Left renal cortex interstitium (tissue), 4 donors: Measurements from ENCODE around the gene DACH2. TPM values are rescaled to one million over a fixed set of nuclear protein-coding genes. Genes with fewer than 3 reads are reported as not detected.
"Not testable (repeated sequence)": the region's sequence is repeated elsewhere in the genome, so short reads cannot be mapped to it uniquely, and the experiment has no call there.

Source experiments
- DNase-seq, 4 donors: peaks; one replicate each; pipeline ENCODE4 v3.0.0-alpha.2; 2013; ENCODE audit warnings: low read depth in 4 of 4, low spot score in 2 of 4, missing footprints in 1 of 4
- polyA plus RNA-seq, 4 donors: library from polyadenylated mRNA; unstranded; fragments of 120-200 nt; gene quantifications; one replicate each; pipeline ENCODE4 v1.2.1, GENCODE V29; 2013; ENCODE audit not compliant: insufficient read length in 4 of 4

The DACH2 gene
- polyA plus RNA-seq, result 10 to 100 TPM; 21.2 to 36.0 (median 27.0) TPM

DNA sequence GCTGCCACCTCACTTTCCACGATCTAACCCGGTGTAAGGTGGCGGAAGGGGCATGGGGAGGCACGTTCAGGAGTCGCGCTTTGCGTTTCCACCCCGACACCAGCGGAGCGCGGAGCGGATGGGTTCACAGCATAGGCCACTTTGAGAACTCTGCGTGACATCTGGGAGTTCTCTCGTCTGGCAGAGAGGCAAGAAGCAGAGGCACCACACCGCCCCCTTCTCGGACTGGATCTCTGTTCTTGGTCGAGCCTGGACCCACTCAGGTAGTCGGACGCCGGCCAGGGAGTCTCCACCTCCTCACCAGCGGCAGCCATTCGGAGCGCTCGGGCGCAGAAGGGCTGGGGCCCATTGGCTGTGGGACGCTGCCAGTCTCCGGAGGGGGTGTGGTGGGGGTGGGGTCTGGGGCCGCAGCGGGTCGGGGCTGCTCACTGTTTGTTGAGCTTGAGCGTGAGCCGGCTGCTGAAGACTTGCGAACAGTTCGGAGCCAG lies at the start of gene DACH2:
DACH2 (plus strand) TSS at position 428 of the 488 bp plus-strand sequence.
- DNase-seq, result peak; percentile 41 to 56 (median 48)

DNA sequence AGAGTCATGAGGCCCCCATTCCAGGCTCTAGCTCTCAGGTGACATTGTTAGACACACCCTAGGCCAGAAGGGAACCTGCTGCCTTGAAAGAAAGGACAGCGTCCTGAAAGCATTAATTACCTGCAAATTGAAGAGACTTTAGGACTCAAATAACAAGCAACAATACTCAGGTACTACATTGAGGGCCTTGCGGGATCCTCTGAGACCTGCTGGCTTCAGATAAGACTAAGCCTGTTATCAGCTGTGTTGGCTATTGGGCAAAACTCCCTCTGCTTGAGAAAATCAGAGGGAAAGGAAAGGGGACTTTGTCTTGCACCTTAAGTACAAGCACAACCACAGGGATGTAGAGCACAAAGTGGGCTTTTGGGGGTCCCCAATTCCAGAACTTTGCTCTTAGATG lies 45.9 kb upstream of the DACH2 start:
- no peak for DNase-seq

DNA sequence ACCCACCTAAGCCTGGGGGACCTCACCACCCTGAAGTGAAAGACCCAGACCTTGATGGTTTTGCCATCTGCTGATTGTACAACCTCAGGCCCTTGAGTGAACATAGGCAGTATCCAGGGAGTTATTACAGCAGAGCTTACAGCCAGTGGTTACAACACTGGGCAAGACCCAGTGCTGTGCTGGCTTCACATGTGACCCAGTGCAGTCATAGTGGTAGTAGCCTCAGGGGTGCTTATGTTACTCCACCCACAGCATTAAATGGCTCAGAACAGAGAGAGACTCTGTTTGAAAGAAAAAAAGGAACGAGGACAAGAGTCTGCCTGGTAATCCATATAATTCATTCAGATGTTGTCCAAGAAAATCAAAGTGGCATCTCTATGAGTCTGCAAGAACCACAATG lies 45.2 kb upstream of the DACH2 start:
- no peak for DNase-seq

DNA sequence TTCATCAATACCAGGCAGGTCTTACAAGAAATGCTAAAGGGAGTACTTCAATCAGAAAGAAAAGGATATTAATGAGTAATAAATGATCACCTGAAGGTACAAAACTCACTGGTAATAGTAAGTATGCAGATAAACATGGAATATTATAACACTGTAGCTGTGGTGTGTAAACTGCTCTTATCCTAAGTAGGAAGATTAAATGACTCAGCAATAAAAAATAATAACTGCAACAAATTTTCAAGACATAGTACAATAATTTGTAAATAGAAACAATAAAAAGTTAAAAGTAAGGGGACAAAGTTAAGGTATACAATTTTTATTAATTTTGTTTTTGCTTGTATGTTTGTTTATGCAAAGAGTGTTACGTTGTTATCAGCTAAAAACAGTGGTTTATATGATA lies 43.7 kb upstream of the DACH2 start:
- no peak for DNase-seq

DNA sequence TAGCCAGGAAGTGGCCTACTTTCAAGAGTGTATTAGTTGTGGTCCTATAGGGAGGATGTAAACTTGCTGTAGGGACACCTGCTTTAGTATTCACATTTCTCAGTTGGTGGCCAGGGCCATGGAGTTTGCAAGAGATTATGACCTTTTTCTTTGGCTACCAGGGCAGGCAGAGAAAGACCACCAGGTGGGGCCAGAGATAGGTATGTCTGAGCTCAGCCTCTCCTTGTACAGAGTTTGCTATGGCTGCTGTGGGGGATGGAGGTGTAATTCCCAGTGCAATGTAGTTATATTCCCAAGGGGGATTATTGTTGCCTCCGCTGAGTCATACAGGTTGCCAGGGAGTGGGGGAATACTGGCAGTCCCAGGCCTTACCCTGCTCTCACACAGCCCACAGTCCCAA lies 26.3 kb upstream of the DACH2 start:
- no peak for DNase-seq

DNA sequence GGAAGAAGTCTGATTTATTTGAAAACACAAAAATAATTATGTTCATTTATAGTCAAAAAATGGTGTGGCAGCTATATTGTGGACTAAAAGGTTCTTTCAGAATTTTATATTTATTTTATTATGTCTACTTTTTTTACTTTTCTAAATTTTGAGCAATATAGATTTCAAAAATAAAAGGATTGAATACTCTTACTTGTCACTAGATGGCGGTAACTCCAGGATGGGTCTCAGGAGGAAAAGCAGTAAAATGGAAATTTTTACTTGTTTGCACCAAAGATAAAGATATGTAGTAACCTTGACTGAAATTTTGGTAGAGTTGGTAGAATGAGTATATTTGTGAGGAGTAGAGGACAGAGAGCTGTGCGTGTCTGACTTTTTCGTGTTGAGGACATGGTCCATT lies 14.5 kb upstream of the DACH2 start:
- no peak for DNase-seq

DNA sequence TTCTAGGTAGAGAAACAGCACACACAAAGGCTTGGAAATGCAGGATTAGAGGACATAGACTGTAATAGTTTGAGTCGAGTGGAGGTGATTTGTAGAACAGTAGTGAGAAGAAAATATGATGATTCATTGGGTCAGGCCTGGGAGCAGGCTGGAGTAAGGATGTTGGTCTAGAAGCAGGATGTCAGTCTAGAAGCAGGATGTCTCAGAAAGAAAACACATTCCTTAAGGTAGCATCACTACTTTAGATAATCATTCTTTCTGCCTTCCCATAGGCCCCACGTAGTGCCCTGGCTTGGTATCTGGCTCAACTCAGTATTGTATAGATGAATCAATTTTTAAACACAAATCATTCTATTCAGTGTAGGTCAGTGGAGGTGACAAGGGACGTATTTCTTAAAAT lies 11.2 kb upstream of the DACH2 start:
- DNase-seq, result no peak

DNA sequence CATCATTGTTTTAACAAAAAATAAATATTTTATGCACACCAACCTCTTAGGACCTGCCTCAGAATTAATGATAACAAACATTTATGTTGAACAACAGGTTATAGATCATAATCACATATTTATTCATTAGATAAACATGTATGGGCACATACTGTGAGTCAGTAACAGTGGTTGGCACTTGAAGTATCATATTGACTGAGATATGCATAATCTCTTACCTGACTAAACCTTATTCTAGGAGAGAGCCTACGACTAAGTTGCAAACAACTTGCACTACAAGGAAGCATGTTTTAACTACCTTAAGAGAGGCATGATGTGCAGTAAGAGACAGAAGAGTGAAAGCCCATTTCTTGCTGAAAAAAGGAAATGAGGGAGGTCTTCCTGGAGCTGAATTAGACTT lies 6.5 kb upstream of the DACH2 start:
- DNase-seq, result no peak

DNA sequence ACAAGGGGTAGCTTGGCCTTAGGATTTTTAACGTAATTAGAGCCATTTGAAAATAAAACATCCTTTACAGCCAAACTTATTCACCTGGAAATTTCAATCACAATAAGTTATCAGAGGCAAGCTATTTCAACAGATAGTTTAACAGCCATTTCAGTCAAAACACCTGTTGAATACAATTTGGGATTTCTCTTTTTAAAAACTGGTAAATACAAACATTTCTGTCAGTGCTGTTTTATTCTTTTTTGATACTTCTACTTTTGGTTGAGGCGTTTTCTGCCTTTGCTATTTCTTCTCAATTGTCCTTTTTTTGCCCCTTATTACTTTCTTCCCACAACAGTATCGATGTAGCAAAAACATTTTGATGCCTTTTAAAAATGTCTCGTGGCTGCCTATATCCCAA lies 2.1 kb upstream of the DACH2 start:
- DNase-seq, result no peak

DNA sequence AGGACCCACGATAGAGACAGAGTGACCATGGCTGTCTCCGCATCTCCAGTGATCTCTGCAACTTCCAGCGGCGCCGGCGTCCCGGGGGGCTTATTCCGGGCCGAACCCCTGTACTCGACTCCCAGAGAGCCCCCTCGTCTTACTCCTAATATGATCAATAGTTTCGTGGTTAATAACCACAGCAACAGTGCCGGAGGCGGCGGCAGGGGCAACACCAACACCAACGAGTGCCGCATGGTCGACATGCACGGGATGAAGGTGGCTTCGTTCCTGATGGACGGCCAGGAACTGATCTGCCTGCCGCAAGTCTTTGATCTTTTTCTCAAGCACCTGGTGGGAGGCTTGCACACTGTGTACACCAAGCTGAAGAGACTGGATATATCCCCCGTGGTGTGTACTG lies 343 bp downstream of the DACH2 start:
- no peak for DNase-seq

DNA sequence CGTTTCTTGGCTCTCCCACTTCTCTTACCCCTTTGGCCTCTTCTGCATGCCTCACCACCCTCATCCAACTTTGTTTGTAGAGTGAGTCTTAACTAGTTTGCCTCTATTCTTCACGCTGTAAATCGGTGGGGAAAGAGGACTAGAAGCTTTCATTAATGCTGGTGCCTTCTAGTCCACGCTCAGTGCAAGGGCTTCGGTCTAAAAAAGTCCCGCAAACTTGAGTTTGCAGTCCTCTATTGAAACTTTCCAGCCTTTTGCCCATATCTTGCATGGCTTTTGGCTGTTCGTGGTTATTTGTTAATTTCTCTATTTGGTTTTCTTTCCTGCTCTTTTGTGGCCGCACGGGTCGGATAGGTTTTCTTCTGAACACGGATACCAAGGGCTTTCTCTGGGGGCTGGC lies 868 bp downstream of the DACH2 start:
- peak in 1 of 4 donors; percentile 9 for DNase-seq

DNA sequence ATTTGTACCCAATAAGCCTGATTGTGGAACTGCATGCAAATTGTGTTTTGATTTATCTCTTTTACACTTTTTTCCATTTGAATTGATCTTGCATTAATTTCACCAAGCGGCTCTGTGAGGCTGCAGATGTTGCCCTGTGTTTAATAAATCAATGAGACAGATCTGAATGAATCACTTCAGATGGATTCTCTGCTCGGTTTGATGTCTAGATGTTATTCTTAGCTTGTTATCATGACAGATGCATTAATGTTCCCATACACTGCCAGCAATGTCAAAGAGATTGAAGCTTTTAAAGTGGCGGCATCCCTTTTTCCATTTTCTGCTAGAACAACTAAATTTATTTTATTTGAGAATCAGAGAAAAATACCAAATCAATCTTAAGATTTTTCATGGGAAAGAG lies 6.3 kb downstream of the DACH2 start:
- no peak for DNase-seq

DNA sequence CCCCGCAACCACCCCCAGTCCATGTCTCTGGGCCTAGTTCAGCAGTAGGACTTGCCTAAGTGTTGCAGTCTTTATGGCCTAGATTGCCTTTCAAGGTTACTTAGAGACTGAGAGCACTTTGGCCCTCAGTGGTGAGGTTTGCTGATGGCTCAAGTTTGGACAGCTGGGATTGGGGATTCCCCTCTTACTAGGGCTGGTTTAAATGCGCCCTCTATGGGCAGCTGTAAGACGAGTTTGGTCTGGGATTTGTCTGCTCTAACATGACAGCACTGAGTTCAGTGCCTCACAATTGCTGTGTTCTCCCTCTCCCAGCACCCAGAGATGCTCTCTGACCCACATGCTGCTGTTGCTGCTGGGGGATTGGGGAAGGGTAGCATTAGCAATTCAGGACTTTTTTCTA lies 23.1 kb downstream of the DACH2 start:
- no peak for DNase-seq

DNA sequence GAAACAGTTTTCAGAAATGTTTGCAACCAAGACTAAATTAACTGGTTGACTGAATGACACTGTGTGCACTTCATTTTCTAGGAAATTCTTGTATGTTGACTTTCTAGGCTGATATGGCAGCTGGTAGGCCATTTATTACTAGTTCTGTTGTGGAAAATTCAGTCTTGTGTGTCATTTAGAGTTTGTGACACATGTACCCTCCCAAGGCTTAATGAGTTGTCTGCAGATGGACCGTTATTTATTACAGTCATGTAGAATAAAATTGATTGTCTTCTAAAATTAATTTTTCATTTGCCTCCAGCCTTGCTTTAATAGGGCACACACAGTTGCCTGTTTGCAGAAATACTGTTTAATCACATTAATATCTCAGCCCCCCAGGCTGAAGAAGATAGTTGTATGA lies 30.7 kb downstream of the DACH2 start:
- DNase-seq, result no peak

DNA sequence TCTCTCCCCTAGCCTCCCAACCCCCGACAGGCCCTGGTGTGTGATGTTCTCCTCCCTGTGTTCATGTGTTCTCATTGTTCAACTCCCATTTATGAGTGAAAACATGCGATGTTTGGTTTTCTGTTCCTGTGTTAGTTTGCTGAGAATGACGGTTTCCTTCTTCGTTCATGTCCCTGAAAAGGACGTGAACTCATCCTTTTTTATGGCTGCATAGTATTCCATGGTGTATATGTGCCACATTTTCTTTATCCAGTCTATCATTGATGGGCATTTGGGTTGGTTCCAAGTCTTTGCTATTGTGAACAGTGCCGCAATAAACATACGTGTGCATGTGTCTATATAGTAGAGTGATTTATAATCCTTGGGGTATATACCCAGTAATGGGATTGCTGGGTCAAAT lies 33.1 kb downstream of the DACH2 start:
- DNase-seq, result not testable (repeated sequence)

DNA sequence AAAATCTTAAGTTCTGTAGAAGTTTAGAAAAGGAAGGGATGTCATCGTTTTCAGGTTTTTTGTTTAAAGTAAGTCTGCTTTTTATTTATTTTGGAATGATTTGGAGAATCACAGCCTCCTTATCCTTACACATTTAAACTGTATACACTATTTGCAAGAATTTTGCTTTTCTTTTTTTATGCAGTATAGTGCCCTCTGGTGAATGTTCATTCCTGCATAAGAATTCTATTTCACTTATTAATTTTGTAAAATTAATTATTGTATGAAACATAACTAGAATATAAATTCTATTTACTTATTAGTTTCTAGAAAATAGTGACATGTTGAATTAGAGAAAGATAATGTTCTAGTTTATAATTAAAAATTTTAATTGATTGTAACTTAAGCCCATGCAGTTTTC lies 44.6 kb downstream of the DACH2 start:
- DNase-seq, result no peak

DNA sequence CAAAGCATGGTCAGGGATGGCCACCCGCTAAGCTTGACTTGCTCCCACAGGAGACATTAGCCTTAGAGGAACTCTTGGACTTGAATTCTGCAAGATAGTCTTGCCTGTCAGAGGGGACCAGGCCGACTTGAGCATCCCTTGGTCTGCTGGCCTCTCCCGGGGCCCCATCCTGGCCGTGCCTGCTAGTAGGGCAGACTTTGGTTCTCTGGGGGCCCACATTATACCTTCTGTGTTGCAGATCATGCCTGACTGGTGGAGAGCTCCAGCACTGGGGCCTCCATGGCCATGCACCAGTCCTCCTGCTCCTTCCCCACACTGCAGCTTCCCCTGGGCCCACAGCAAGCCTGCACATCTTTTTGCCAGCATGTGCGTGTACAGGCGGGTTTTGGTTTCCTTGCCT lies 46.5 kb downstream of the DACH2 start:
- DNase-seq, result no peak

DNA sequence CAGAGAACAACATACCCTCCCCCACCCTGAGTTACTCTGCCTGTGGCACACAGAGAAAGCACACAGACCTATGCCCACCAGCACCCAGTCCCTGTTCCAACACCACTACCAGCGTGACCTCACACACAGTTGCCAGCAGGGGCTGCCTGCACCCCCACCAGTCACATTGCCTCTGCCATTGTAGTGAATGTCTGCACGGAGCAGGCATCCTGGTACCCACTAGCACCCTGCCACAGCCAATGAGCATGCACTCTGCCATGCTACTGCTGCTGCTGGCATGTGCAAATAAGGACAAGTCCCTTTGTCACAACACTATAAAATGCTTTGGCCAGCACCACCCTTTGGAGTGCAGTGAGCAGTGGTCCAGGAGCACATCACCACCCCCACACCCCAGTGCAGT lies 47.1 kb downstream of the DACH2 start:
- DNase-seq, result no peak

DNA sequence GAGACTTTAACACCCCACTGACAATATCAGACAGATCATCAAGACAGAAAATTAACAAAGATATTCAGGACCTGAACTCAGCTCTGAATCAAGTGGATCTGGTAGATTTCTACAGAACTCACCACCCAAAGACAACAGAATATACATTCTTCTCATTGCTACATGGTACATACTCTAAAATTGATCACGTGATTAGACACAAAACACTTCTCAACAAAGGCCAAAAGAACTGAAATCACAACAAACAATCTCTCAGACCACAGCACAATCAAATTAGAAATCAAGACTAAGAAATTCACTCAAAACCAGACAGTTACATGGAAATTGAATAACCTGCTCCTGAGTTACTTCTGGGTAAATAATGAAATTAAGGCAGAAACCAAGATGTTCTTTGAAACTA lies 49.6 kb downstream of the DACH2 start:
- no peak for DNase-seq

DNA sequence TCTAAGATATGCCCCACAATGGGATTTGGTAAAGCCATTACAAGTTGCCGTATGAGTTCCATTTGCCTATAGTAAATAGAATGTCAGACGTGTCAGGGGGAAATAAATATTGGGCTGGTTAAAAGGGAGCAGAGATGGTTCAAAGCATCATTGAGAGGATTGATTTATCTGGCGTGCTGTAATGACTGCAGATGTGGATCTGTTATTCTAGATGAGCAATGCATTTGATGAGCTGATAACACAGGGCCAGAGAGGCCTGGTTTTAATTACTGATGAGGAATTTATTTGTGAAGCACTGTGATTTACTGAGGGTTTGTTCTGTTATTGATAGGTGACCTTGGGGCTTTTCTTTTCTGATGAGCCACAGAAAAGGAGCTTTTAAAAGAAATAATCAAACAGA lies 62.5 kb downstream of the DACH2 start:
- no peak for DNase-seq

DNA sequence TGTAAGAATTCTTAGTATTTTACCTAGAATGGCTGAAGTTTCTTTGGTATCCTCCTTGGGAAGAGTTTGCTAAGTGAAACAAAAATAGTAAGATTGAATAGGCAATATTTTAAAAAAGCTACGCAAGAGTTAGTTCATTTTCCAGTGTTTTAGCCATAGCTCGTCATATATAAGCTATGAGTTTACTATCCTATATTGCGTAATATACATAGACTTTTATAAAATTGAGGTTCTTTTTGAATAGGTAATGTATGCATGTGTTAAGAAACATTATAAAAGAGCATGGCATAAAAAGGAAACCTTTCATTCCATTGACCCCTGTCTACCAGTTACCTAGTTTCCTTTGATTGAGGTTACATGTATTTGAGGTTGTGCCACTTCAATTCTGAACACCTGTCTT lies 67.0 kb downstream of the DACH2 start:
- DNase-seq, result no peak

DNA sequence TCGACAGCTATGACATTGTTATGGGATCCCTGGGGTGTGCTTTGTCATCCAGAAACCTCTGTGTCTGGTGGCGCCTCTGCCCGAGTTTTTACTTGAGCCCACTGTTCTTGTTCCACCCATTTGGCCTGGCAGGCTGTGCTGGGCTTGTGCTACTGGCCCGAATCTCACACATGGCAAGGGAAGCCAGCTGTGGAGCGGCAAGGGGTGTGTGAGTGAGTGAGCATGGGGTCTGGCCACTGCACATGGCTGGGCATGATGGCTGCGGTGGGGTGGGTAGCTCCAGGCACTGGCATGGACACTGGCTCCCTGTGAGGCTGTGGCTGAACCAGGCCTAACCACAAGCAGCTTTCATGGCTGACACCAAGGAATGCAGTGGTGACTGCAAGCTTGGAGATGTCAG lies 89.2 kb downstream of the DACH2 start:
- no peak for DNase-seq

DNA sequence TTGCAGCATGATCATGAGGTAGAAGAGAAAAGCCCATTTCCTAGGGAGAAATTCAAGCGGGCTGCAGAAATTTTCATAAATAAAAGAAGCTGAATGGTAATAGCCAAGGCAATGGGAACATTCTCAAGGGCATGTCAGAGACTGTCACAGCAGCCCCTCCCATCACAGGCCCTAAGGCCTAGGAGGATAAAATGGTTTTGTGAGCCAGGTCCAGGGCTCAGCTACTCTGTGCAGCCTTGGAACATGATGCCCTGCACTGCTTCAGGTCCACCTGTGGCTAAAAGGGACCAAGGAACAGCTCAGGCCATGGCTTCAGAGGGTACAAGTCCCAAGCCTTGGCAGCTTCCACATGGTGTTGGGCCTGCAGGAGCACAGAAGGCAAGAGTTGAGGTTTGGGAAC lies 93.3 kb downstream of the DACH2 start:
- DNase-seq, result no peak

DNA sequence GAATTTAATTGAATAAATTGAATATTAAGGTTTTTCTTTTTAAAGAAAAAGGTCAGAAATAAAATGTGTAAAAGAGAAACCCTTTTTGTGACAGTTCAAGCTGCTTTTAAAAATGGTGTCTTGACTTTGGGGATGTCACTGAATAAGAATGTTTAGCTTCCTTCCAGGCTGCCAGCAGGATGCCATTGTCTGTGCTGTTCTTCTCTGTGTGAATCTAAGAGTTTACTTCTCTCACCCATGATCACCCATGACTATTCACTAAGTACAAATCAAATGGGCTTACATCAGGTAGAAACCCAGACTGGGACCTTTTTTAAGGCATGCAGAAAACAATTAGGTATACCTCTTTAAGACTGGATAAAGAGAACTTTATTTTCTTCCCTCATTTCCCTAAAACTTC lies 115.3 kb downstream of the DACH2 start:
- no peak for DNase-seq
